HL-60 (cell line): ENCODE data around the gene LRRC15.

Experiments
- POLR2AphosphoS5 ChIP-seq: IDR thresholded peaks from 2 replicates; pipeline ENCODE4 v1.6.1; 2012; ENCODE audit warnings: low read depth
- TF ChIP-seq, protein P1 (sequence below): IDR thresholded peaks from one replicate; pipeline ENCODE4 v1.5.1; 2011; ENCODE audit warnings: low read length, control low read depth, inconsistent platforms; ENCODE audit not compliant: insufficient read depth

DNA sequence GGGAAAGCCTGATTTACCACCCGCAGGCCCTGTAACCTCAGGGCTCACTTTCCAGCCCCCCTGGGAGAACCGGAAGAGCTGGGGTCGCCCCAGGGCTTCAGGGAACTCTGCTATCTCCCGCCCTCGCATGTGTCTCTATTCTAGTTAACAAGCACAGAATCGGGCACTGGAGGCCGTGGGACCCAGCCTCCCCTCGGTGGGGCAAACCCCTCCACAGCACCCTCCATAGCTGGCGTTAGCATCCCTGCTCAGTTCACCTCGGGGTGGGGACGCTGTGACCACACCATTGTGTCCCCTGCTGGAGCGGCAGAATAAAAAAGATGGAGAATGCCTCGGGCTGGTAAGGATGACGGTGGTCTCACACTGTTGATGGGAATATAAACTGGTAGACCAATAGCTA is 3.5 kb upstream of the LRRC15 start:
- TF ChIP-seq POLR2AphosphoS5 = no peak
- TF ChIP-seq, protein P1, sequence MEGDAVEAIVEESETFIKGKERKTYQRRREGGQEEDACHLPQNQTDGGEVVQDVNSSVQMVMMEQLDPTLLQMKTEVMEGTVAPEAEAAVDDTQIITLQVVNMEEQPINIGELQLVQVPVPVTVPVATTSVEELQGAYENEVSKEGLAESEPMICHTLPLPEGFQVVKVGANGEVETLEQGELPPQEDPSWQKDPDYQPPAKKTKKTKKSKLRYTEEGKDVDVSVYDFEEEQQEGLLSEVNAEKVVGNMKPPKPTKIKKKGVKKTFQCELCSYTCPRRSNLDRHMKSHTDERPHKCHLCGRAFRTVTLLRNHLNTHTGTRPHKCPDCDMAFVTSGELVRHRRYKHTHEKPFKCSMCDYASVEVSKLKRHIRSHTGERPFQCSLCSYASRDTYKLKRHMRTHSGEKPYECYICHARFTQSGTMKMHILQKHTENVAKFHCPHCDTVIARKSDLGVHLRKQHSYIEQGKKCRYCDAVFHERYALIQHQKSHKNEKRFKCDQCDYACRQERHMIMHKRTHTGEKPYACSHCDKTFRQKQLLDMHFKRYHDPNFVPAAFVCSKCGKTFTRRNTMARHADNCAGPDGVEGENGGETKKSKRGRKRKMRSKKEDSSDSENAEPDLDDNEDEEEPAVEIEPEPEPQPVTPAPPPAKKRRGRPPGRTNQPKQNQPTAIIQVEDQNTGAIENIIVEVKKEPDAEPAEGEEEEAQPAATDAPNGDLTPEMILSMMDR = no peak
